Measurements from ENCODE around the gene SP5. TPM values are rescaled to one million over a fixed set of nuclear protein-coding genes. Genes with fewer than 3 reads are reported as not detected.
A peak's percentile ranks its signal among the peaks of the same experiment; 100 is the strongest.

Gene SP5
- total and polyA plus RNA-seq, 9 of the 15 experiments (the other 6 are each of a cell fraction or from before 2014, with no cell fraction given): 0.03 to 1.7 (median 0.16) TPM; not detected in 1

- TF ChIP-seq RBBP5 (IDR thresholded peaks at IDR 0.05; ENCODE audit: borderline replicate concordance, insufficient read depth, low read length, poor library complexity, severe bottlenecking): no peak
- no peak for TF ChIP-seq NONO (IDR thresholded peaks at IDR 0.05; ENCODE audit: low read depth in 2 of 2, low read length in 1 of 2)
- TF ChIP-seq ZNF395 (CRISPR knock-in tag; IDR thresholded peaks at IDR 0.05): no peak
- no peak for TF ChIP-seq ZNF561 (CRISPR knock-in tag; conservative IDR thresholded peaks at IDR 0.05)
- no peak for TF ChIP-seq BDP1 (IDR thresholded peaks at IDR 0.05; ENCODE audit: insufficient read depth, insufficient read length)
- peak; percentile 13 for TF ChIP-seq ASH1L (IDR thresholded peaks at IDR 0.05; ENCODE audit: borderline replicate concordance, low read depth, partially characterized antibody)
- no peak for TF ChIP-seq E2F3 (CRISPR knock-in tag; IDR thresholded peaks at IDR 0.05)
- no peak for TF ChIP-seq ZNF699 (CRISPR knock-in tag; IDR thresholded peaks at IDR 0.05; ENCODE audit: insufficient replicate concordance)
- TF ChIP-seq SMAD2 (IDR thresholded peaks at IDR 0.05; ENCODE audit: low read depth, low read length): no peak
- TF ChIP-seq E2F8 (IDR thresholded peaks at IDR 0.05; ENCODE audit: low read depth, partially characterized antibody): no peak
- TF ChIP-seq MYNN (IDR thresholded peaks at IDR 0.05): 0 out of 2 replicates have a peak, but pooled peaks have one; percentile 10
- no peak for TF ChIP-seq MYNN (CRISPR knock-in tag; IDR thresholded peaks at IDR 0.05)
- no peak for TF ChIP-seq TFE3 (CRISPR knock-in tag; IDR thresholded peaks at IDR 0.05)
- TF ChIP-seq CHD2 (IDR thresholded peaks at IDR 0.05; ENCODE audit: low read depth, low read length): no peak
- TF ChIP-seq USF2 (CRISPR knock-in tag; IDR thresholded peaks at IDR 0.05): peak; percentile 52
- TF ChIP-seq MTA3 (IDR thresholded peaks at IDR 0.05; ENCODE audit: borderline replicate concordance): no peak
- TF ChIP-seq ZNF511 (CRISPR knock-in tag; IDR thresholded peaks at IDR 0.05): no peak
- TF ChIP-seq HIVEP1 (CRISPR knock-in tag; IDR thresholded peaks at IDR 0.05): no peak
- TF ChIP-seq ZNF354B (CRISPR knock-in tag; IDR thresholded peaks at IDR 0.05): no peak
These were observed 25.5 kb downstream of the SP5 start (continued) for GRCh38 chr2:170740660-170741059.
